ENCODE measurements around the gene PKD1L1. TPM values are rescaled to one million over a fixed set of nuclear protein-coding genes. Genes with fewer than 3 reads are reported as not detected.

Gene PKD1L1
- total RNA-seq, 6 donors from 2014 or later, result 0.46 to 4.8 (median 0.75) TPM

- no peaks in the 10 kb centered on the region for H3K9me3 ChIP-seq
- no peak for TF ChIP-seq CTCF (IDR thresholded peaks at IDR 0.05)
- no peak for TF ChIP-seq POLR2A (IDR thresholded peaks at IDR 0.05)
- TF ChIP-seq POLR2AphosphoS5 (IDR thresholded peaks at IDR 0.05), result no peak
- TF ChIP-seq EP300 (IDR thresholded peaks at IDR 0.05), result no peak
- no peak for DNase-seq
- H3K4me3 ChIP-seq, result no peak overlapping the region
- ATAC-seq (ENCODE audit: low FRiP score in 2 of 2), result no peak
- no peaks in the 10 kb centered on the region for H3K4me1 ChIP-seq
- H3K27ac ChIP-seq, result no peak overlapping the region
- 83 to 90% methylated on average over 2 of the region's 2 CpGs for WGBS, 2 donors
- H3K36me3 ChIP-seq, result no peaks in the 10 kb centered on the region
- no peaks in the 10 kb centered on the region for H3K27me3 ChIP-seq
These were observed 32.7 kb downstream of the PKD1L1 start for GRCh38 chr7:47915616-47915976.

GRCh38 chr7:47914717-47915615 lies 33.3 kb downstream of the PKD1L1 start:
- no peak overlapping the region for H3K27ac ChIP-seq
- WGBS, 2 donors, result 62 to 78% methylated on average over 5 of the region's 5 CpGs
- DNase-seq (no peak), ATAC-seq (ENCODE audit: low FRiP score in 2 of 2) (no peak)
- no peak overlapping the region for H3K4me3 ChIP-seq
- no peaks in the 10 kb centered on the region for H3K9me3 ChIP-seq
- no peaks in the 10 kb centered on the region for H3K27me3 ChIP-seq
- TF ChIP-seq POLR2AphosphoS5 (IDR thresholded peaks at IDR 0.05) (no peak), CTCF (IDR thresholded peaks at IDR 0.05) (no peak), POLR2A (IDR thresholded peaks at IDR 0.05) (no peak), EP300 (IDR thresholded peaks at IDR 0.05) (no peak)
- no peaks in the 10 kb centered on the region for H3K4me1 ChIP-seq
- no peaks in the 10 kb centered on the region for H3K36me3 ChIP-seq

- no peaks in the 10 kb centered on the region for H3K27me3 ChIP-seq
- WGBS, 2 donors, result 92 to 95% methylated on average over 6 of the region's 6 CpGs
- no peak for ATAC-seq (ENCODE audit: low FRiP score in 2 of 2)
- no peaks in the 10 kb centered on the region for H3K9me3 ChIP-seq
- H3K27ac ChIP-seq, result no peak overlapping the region
- H3K36me3 ChIP-seq, result no peaks in the 10 kb centered on the region
- no peak overlapping the region for H3K4me3 ChIP-seq
- no peak for TF ChIP-seq EP300 (IDR thresholded peaks at IDR 0.05)
- no peak for TF ChIP-seq POLR2AphosphoS5 (IDR thresholded peaks at IDR 0.05)
- no peak for TF ChIP-seq POLR2A (IDR thresholded peaks at IDR 0.05)
- DNase-seq, result no peak
- H3K4me1 ChIP-seq, result no peaks in the 10 kb centered on the region
These were observed 35.9 kb downstream of the PKD1L1 start for GRCh38 chr7:47912332-47912731.

GRCh38 chr7:47908720-47909119 lies 39.5 kb downstream of the PKD1L1 start:
- TF ChIP-seq POLR2A (IDR thresholded peaks at IDR 0.05) (no peak), POLR2AphosphoS5 (IDR thresholded peaks at IDR 0.05) (no peak), EP300 (IDR thresholded peaks at IDR 0.05) (no peak), CTCF (IDR thresholded peaks at IDR 0.05) (no peak)
- Histone ChIP-seq H3K4me3 (no peak overlapping the region), H3K4me1 (no peaks in the 10 kb centered on the region), H3K36me3 (no peaks in the 10 kb centered on the region), H3K27me3 (no peaks in the 10 kb centered on the region), H3K27ac (no peak overlapping the region), H3K9me3 (no peaks in the 10 kb centered on the region)
- ATAC-seq (ENCODE audit: low FRiP score in 2 of 2) (no peak), DNase-seq (no peak)
- 87 to 90% methylated on average over 1 of the region's 1 CpG for WGBS, 2 donors

GRCh38 chr7:47907981-47908616 lies 40.2 kb downstream of the PKD1L1 start:
- 93 to 95% methylated on average over 9 of the region's 9 CpGs for WGBS, 2 donors
- DNase-seq (no peak), ATAC-seq (ENCODE audit: low FRiP score in 2 of 2) (no peak)
- Histone ChIP-seq H3K36me3 (no peaks in the 10 kb centered on the region), H3K27ac (no peak overlapping the region), H3K4me3 (no peak overlapping the region), H3K27me3 (no peaks in the 10 kb centered on the region), H3K4me1 (no peaks in the 10 kb centered on the region), H3K9me3 (no peaks in the 10 kb centered on the region)
- no peak for TF ChIP-seq EP300 (IDR thresholded peaks at IDR 0.05)
- TF ChIP-seq POLR2A (IDR thresholded peaks at IDR 0.05), result no peak
- no peak for TF ChIP-seq POLR2AphosphoS5 (IDR thresholded peaks at IDR 0.05)
- TF ChIP-seq CTCF (IDR thresholded peaks at IDR 0.05), result no peak
